ENCODE data around the gene C5orf46. TPM values are rescaled to one million over a fixed set of nuclear protein-coding genes. Genes with fewer than 3 reads are reported as not detected.

C5orf46 gene
- total and polyA plus RNA-seq, 11 donors: 3.8 to 28.6 (median 6.9) TPM; not detected in 1

DNA sequence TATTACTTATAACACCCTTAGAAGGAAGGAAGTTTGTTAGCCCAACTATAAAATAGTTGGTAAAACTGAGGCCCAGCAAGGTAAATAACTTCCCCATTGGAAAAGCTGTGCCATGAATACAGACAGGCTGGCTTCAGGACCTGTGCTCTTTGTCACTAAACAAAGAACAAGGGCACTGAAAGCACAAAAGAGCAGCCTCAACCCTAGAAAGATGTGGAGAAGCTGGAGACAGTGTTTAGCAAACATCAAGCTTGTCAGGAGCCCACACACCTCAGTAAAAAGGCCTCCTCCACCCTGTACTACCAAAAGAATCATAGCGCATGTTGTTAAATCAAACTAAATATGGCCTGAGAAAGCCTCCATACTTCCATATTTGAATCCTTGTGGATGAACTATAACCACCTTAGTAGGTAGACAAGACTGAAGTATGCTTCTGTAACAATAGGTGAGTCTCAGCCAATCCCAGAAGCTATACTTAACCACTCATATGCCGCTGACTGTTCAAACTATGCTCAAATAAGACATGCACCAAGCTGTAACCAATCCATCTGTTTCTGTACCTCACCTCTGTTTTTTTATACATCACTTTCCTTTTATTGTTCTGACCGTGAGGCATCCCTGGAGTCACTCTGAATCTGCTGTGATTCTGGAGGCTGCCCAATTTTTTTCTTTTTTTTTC is 46.2 kb downstream of the C5orf46 start:
- intact Hi-C loops (cut with DNase I): loop anchor here in 6 of 10 donors (2.0 to 10.0 kb wide), 4 partner anchors 27 to 255 kb away; no protein-coding TSS in a partner anchor
- Histone ChIP-seq H3K4me1 (peaks cover 0 to 3% (median 0%) of the 10 kb centered on the region in 12 donors), H3K27me3 (no peaks in the 10 kb centered on the region), H3K9me3 (no peaks in the 10 kb centered on the region), H3K36me3 (no peaks in the 10 kb centered on the region), H3K27ac (no peak overlapping the region), H3K4me3 (no peak overlapping the region)
- DNase-seq: no peak
- no peak for ATAC-seq
- 83 to 86% (median 84%) methylated on average over 3 of the region's 3 CpGs for WGBS, 4 donors
- no peak for TF ChIP-seq POLR2A (IDR thresholded peaks at IDR 0.05)
- TF ChIP-seq, protein P1, sequence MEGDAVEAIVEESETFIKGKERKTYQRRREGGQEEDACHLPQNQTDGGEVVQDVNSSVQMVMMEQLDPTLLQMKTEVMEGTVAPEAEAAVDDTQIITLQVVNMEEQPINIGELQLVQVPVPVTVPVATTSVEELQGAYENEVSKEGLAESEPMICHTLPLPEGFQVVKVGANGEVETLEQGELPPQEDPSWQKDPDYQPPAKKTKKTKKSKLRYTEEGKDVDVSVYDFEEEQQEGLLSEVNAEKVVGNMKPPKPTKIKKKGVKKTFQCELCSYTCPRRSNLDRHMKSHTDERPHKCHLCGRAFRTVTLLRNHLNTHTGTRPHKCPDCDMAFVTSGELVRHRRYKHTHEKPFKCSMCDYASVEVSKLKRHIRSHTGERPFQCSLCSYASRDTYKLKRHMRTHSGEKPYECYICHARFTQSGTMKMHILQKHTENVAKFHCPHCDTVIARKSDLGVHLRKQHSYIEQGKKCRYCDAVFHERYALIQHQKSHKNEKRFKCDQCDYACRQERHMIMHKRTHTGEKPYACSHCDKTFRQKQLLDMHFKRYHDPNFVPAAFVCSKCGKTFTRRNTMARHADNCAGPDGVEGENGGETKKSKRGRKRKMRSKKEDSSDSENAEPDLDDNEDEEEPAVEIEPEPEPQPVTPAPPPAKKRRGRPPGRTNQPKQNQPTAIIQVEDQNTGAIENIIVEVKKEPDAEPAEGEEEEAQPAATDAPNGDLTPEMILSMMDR (IDR thresholded peaks at IDR 0.05): no peak

DNA sequence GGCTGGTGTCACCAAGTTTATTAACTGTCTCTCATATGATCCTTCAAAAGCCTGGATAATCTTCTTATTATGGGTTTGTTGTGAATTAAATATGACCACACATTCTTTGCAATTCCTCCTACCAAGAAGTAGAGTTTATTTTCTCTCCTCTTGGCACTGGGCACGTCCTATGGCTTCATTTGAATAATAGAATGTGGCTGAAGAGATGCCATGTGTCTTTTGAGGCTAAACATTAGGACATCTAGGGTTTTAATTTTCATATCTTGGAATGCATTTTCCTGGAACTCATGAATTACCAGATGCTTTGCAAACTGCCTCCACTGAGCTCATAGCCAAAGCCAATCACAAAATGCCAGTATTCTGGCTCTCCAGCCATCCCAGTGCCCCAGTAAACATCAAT is 47.8 kb downstream of the C5orf46 start:
- no peak for ATAC-seq
- Histone ChIP-seq H3K27me3 (no peaks in the 10 kb centered on the region), H3K4me3 (no peak overlapping the region), H3K27ac (no peak overlapping the region), H3K9me3 (no peaks in the 10 kb centered on the region), H3K36me3 (no peaks in the 10 kb centered on the region), H3K4me1 (peaks cover 0 to under 1% (median 0%) of the 10 kb centered on the region in 12 donors)
- DNase-seq: no peak
- WGBS, 4 donors: 72 to 81% (median 76%) methylated on average over 1 of the region's 1 CpG
- no peak for TF ChIP-seq POLR2A (IDR thresholded peaks at IDR 0.05)
- TF ChIP-seq, protein P1 (IDR thresholded peaks at IDR 0.05): no peak
- intact Hi-C loops (cut with DNase I): loop anchor here in 6 of 10 donors (2.0 to 10.0 kb wide), 4 partner anchors 28 to 256 kb away; no protein-coding TSS in a partner anchor

DNA sequence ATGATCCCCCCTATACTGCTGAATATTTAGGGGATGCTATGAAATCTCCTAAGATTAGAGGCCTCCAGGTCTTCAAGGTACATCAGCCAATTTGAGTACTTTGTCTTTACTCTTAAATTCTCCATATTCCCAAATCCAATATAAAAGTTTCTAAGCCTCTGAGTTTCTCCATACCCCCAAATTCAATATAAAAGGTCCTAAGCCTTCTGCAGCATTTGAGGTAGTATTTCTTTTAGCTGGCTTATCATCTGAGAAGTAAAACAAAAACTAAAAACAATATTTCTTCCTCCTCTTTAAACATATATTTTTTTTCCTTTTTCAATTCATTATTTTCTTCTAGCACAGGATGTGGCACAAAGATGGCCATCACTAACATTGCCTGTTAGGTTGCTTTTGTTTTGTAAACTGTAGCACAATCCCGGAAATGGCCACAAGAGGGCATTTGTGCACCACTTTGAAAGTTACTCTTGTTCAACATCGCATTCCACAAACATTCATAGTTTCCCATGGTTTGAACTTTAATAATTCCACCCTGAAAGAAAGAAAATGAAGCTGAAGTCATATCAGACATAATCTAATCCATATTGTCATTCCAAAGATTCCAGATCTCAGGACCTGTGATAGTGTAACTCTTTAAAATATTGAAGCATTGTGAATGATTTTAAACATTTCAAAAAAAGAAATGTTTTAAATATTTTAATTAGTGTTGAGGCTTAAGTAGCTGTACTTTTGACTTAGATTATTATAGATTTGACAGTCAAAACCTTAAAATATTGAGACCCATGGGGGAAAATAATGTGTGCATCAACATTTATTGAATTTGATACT is 48.8 kb downstream of the C5orf46 start:
- H3K36me3 ChIP-seq: no peaks in the 10 kb centered on the region
- TF ChIP-seq, protein P1 (IDR thresholded peaks at IDR 0.05): peak; percentile 69 to 86 (median 78)
- TF ChIP-seq POLR2A (IDR thresholded peaks at IDR 0.05): no peak
- H3K9me3 ChIP-seq: no peaks in the 10 kb centered on the region
- H3K4me3 ChIP-seq: no peak overlapping the region
- 0 to 4% (median 1%) methylated on average over 2 of the region's 2 CpGs for WGBS, 4 donors
- DNase-seq: peak in 4 of 5 donors; percentile 32 to 40 (median 32)
- ATAC-seq: peak in 2 of 4 donors; percentile 53 to 54
- peaks cover 0 to 3% (median 0%) of the 10 kb centered on the region in 12 donors for H3K4me1 ChIP-seq
- H3K27me3 ChIP-seq: no peaks in the 10 kb centered on the region
- intact Hi-C loops (cut with DNase I): loop anchor here (2.0 to 10.0 kb wide), 4 partner anchors 29 to 257 kb away; no protein-coding TSS in a partner anchor
- no peak overlapping the region for H3K27ac ChIP-seq

DNA sequence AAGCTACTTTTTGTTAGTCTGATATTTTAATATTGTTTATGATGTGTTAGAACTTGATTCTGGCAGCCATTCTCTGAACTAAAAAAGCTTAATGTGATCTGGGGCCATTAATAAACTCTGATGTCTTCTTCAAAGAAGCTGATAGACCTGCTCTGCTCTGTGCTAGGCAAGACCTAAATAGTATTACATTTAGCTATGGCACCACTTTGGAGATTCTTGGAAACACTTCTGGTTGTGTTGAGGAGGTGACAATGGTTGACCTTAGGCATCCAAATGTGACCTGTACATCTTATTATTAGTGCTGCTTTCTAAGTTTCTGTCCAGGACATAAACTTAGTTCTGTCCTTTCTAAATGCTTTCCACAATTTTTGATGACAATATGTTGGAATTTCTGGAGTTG is 49.5 kb downstream of the C5orf46 start:
- Histone ChIP-seq H3K27me3 (no peaks in the 10 kb centered on the region), H3K9me3 (no peaks in the 10 kb centered on the region), H3K4me3 (no peak overlapping the region), H3K36me3 (no peaks in the 10 kb centered on the region), H3K27ac (no peak overlapping the region), H3K4me1 (peaks cover 0 to 3% (median 0%) of the 10 kb centered on the region in 12 donors)
- intact Hi-C loops (cut with DNase I): loop anchor here in 8 of 10 donors (2.0 to 10.0 kb wide), 3 partner anchors 78 to 258 kb away; no protein-coding TSS in a partner anchor
- TF ChIP-seq, protein P1 (IDR thresholded peaks at IDR 0.05): no peak
- ATAC-seq (no peak), DNase-seq (no peak)
